Motor neuron (in vitro differentiated cells): ENCODE data around the gene PGM2L1. TPM values are rescaled to one million over a fixed set of nuclear protein-coding genes. Genes with fewer than 3 reads are reported as not detected.
A peak's percentile ranks its signal among the peaks of the same experiment; 100 is the strongest.

ENCODE experiments used
- ATAC-seq, 8 experiments: fragments of 200-7000 bp; cut with Tn5 transposase; replicated peaks in 6 of 8; 2 replicates each; pipeline ENCODE4 v1.8.0; 2021; ENCODE audit warnings: mild to moderate bottlenecking in 8 of 8, moderate library complexity in 8 of 8
- H3K27ac ChIP-seq, 2 donors: fragments of 250-450 bp; sonication (Bioruptor Pico); 2 replicates each; pipeline ENCODE4 v1.9.0; 2021; ENCODE audit warnings: antibody characterized with exemption in 2 of 2, mild to moderate bottlenecking in 2 of 2, moderate library complexity in 1 of 2
- H3K4me1 ChIP-seq, 2 donors: fragments of 250-450 bp; sonication (Bioruptor Pico); replicated peaks in 1 of 2; 2 replicates each; pipeline ENCODE4 v1.6.1; 2021; ENCODE audit warnings: antibody characterized with exemption in 2 of 2, mild to moderate bottlenecking in 2 of 2, moderate library complexity in 1 of 2
- H3K4me3 ChIP-seq, 5 donors: fragments of 250-450 bp; sonication (Bioruptor Pico); 2 replicates each; pipeline ENCODE4 v1.9.0; 2021; ENCODE audit warnings: antibody characterized with exemption in 5 of 5, mild to moderate bottlenecking in 5 of 5, moderate library complexity in 4 of 5
- WGBS, 10 experiments: fragments of 450-650 bp; shearing (Covaris generic); methylation state at CpG; one replicate each; pipeline ENCODE4 v1.0.0; 2022; 5-methylcytosine and 5-hydroxymethylcytosine counted together
- in situ Hi-C, 9 experiments: fragments of 400-800 bp; cut with MboI; loops; one replicate each; pipeline ENCODE4 v1.15.0; 2021; ENCODE audit warnings: low sequenced_read_pairs in 9 of 9, low pct_unique_long_range_greater_than_20kb in 2 of 9; ENCODE audit not compliant: unreplicated experiment in 9 of 9
- total RNA-seq, 8 experiments: library from RNA; unstranded; fragments of 300-600 nt; gene quantifications; 2 replicates each; pipeline versions ENCODE4 v1.2.3 to v1.2.4, GENCODE V29; 2022

The PGM2L1 gene
- 10 to 100 TPM in 6 of 8 experiments, 1 to 10 TPM in 2; 1.4 to 82.5 (median 40.4) TPM for total RNA-seq

GRCh38 chr11:74398244-74399159 lies at the start of gene PGM2L1:
Gene PGM2L1, minus strand, starts transcription at chr11:74398433. Its CDS starts 272 bp downstream, at chr11:74398161.
- H3K27ac ChIP-seq = peak within 1 kb of the TSS; percentile 54 to 73
- peak within 1 kb of the TSS; percentile 75 to 95 (median 81) for H3K4me3 ChIP-seq
- peak; percentile 87 to 96 (median 90) for ATAC-seq
- peaks cover 7 to 26% of the 10 kb centered on the region in 2 donors for H3K4me1 ChIP-seq
- 0 to 5% (median 3%) methylated on average over 8 to 33 of the region's 71 CpGs; no CpG with 5 or more reads in 3 of the 10 experiments for WGBS, 10 experiments
- in situ Hi-C loops = no loop called here

GRCh38 chr11:74447720-74448119 lies 49.5 kb upstream of the PGM2L1 start:
- Histone ChIP-seq H3K4me1 (no peaks in the 10 kb centered on the region), H3K27ac (no peak overlapping the region), H3K4me3 (no peak overlapping the region)
- in situ Hi-C loops = loop anchor here in 2 of 9 experiments (10.0 to 25.0 kb wide), 3 partner anchors 90 to 193 kb away; no protein-coding TSS in a partner anchor
- no peak for ATAC-seq

GRCh38 chr11:74446532-74446938 lies 48.3 kb upstream of the PGM2L1 start:
- WGBS, 10 experiments = 0 to 100% (median 80%) methylated on average over 1 of the region's 1 CpG; no CpG with 5 or more reads in 3 of the 10 experiments
- in situ Hi-C loops = loop anchor here in 2 of 9 experiments (10.0 to 25.0 kb wide), 3 partner anchors 91 to 192 kb away; no protein-coding TSS in a partner anchor
- Histone ChIP-seq H3K4me3 (no peak overlapping the region), H3K27ac (no peak overlapping the region), H3K4me1 (no peaks in the 10 kb centered on the region)
- ATAC-seq = peak in 3 of 8 experiments; percentile 78 to 90 (median 83)

- no peak for ATAC-seq
- Histone ChIP-seq H3K27ac (no peak overlapping the region), H3K4me1 (no peaks in the 10 kb centered on the region), H3K4me3 (no peak overlapping the region)
- WGBS, 10 experiments = 69 to 100% (median 81%) methylated on average over 1 to 4 of the region's 9 CpGs; no CpG with 5 or more reads in 4 of the 10 experiments
- in situ Hi-C loops = loop anchor here in 2 of 9 experiments (10.0 to 25.0 kb wide), 3 partner anchors 93 to 189 kb away; no protein-coding TSS in a partner anchor
These were observed 46.1 kb upstream of the PGM2L1 start for GRCh38 chr11:74444173-74444826.

- Histone ChIP-seq H3K4me3 (no peak overlapping the region), H3K4me1 (no peaks in the 10 kb centered on the region), H3K27ac (no peak overlapping the region)
- in situ Hi-C loops = loop anchor here in 2 of 9 experiments (10.0 to 25.0 kb wide), 3 partner anchors 94 to 188 kb away; no protein-coding TSS in a partner anchor
- ATAC-seq = peak in 4 of 8 experiments; percentile 10 to 81 (median 28)
- 20 to 79% (median 58%) methylated on average over 1 to 8 of the region's 8 CpGs for WGBS, 10 experiments
These were observed 45.0 kb upstream of the PGM2L1 start for GRCh38 chr11:74443071-74443864.

GRCh38 chr11:74442636-74443035 lies 44.4 kb upstream of the PGM2L1 start:
- in situ Hi-C loops = loop anchor here in 2 of 9 experiments (10.0 to 25.0 kb wide), 3 partner anchors 95 to 188 kb away; no protein-coding TSS in a partner anchor
- H3K4me3 ChIP-seq = no peak overlapping the region
- H3K27ac ChIP-seq = no peak overlapping the region
- peak in 2 of 8 experiments; percentile 15 to 42 for ATAC-seq
- H3K4me1 ChIP-seq = no peaks in the 10 kb centered on the region
- WGBS, 10 experiments = 40 to 100% (median 75%) methylated on average over 1 to 3 of the region's 3 CpGs; no CpG with 5 or more reads in 4 of the 10 experiments

- no peak for ATAC-seq
- no peak overlapping the region for H3K4me3 ChIP-seq
- in situ Hi-C loops = loop anchor here in 1 of 9 experiments (25.0 kb wide), 2 partner anchors 99 to 176 kb away; no protein-coding TSS in a partner anchor
- no peaks in the 10 kb centered on the region for H3K4me1 ChIP-seq
- 50 to 100% (median 80%) methylated on average over 1 of the region's 1 CpG; no CpG with 5 or more reads in 5 of the 10 experiments for WGBS, 10 experiments
- H3K27ac ChIP-seq = no peak overlapping the region
These were observed 40.4 kb upstream of the PGM2L1 start for GRCh38 chr11:74438681-74439080.

- Histone ChIP-seq H3K4me1 (no peaks in the 10 kb centered on the region), H3K27ac (no peak overlapping the region), H3K4me3 (no peak overlapping the region)
- peak in 5 of 8 experiments; percentile 16 to 95 (median 50) for ATAC-seq
- 86 to 100% (median 95%) methylated on average over 1 of the region's 1 CpG; no CpG with 5 or more reads in 4 of the 10 experiments for WGBS, 10 experiments
- in situ Hi-C loops = loop anchor here in 1 of 9 experiments (25.0 kb wide), 2 partner anchors 100 to 175 kb away; no protein-coding TSS in a partner anchor
These were observed 39.3 kb upstream of the PGM2L1 start for GRCh38 chr11:74437441-74438042.

GRCh38 chr11:74434528-74434927 lies 36.3 kb upstream of the PGM2L1 start:
- no peak for ATAC-seq
- 14 to 100% (median 67%) methylated on average over 1 to 7 of the region's 7 CpGs; no CpG with 5 or more reads in 2 of the 10 experiments for WGBS, 10 experiments
- no peak overlapping the region for H3K4me3 ChIP-seq
- in situ Hi-C loops = loop anchor here in 1 of 9 experiments (25.0 kb wide), 2 partner anchors 103 to 172 kb away; no protein-coding TSS in a partner anchor
- H3K27ac ChIP-seq = no peak overlapping the region
- no peaks in the 10 kb centered on the region for H3K4me1 ChIP-seq

GRCh38 chr11:74429205-74429604 lies 31.0 kb upstream of the PGM2L1 start:
- 25 to 95% (median 83%) methylated on average over 1 to 2 of the region's 3 CpGs; no CpG with 5 or more reads in 3 of the 10 experiments for WGBS, 10 experiments
- ATAC-seq = peak in 1 of 8 experiments; percentile 25
- Histone ChIP-seq H3K4me1 (no peaks in the 10 kb centered on the region), H3K27ac (no peak overlapping the region), H3K4me3 (no peak overlapping the region)
- in situ Hi-C loops = loop anchor here in 1 of 9 experiments (25.0 kb wide), 2 partner anchors 108 to 167 kb away; no protein-coding TSS in a partner anchor

GRCh38 chr11:74427384-74427886 lies 29.2 kb upstream of the PGM2L1 start:
- 21 to 100% (median 86%) methylated on average over 1 to 4 of the region's 4 CpGs for WGBS, 10 experiments
- no peak overlapping the region for H3K4me3 ChIP-seq
- peak in 3 of 8 experiments; percentile 31 to 96 (median 94) for ATAC-seq
- in situ Hi-C loops = loop anchor here in 1 of 9 experiments (25.0 kb wide), 2 partner anchors 110 to 165 kb away; no protein-coding TSS in a partner anchor
- no peaks in the 10 kb centered on the region for H3K4me1 ChIP-seq
- H3K27ac ChIP-seq = no peak overlapping the region
